Chondrocyte (in vitro differentiated cells): Measurements from ENCODE around the gene ATAD3A. TPM values are rescaled to one million over a fixed set of nuclear protein-coding genes. Genes with fewer than 3 reads are reported as not detected.
"Not testable (repeated sequence)": the region's sequence is repeated elsewhere in the genome, so short reads cannot be mapped to it uniquely, and the experiment has no call there.

Source experiments
- DNase-seq: peaks from one replicate; pipeline ENCODE4 v3.0.0; 2021; ENCODE audit warnings: mixed read lengths, low spot score
- H3K27ac Mint-ChIP-seq: one replicate; pipeline ENCODE4 v1.8.0; 2021; ENCODE audit warnings: mild to moderate bottlenecking, moderate library complexity, mixed read lengths; ENCODE audit not compliant: unreplicated experiment
- H3K27me3 Mint-ChIP-seq: 2 replicates; pipeline ENCODE4 v1.8.0; 2021; ENCODE audit warnings: low read depth, mixed read lengths
- H3K36me3 Mint-ChIP-seq: 2 replicates; pipeline ENCODE4 v1.8.0; 2021; ENCODE audit warnings: low read depth, mixed read lengths
- H3K4me1 Mint-ChIP-seq: 2 replicates; pipeline ENCODE4 v1.8.0; 2021; ENCODE audit warnings: low read depth, mild to moderate bottlenecking, mixed read lengths
- H3K4me3 Mint-ChIP-seq: one replicate; pipeline ENCODE4 v1.8.0; 2021; ENCODE audit warnings: mild to moderate bottlenecking, moderate library complexity, mixed read lengths; ENCODE audit not compliant: unreplicated experiment
- H3K9me3 Mint-ChIP-seq: 2 replicates; pipeline ENCODE4 v1.8.0; 2021; ENCODE audit warnings: low read depth, mixed read lengths
- total RNA-seq: library from RNA; stranded (reverse); gene quantifications from 3 replicates; pipeline ENCODE4 v1.2.1, GENCODE V29; 2021
- TF ChIP-seq, protein P1 (sequence below): fragments of 200-600 bp; sonication (generic); IDR thresholded peaks from 2 replicates; pipeline ENCODE4 v1.5.0; 2021; ENCODE audit warnings: antibody characterized with exemption, mild to moderate bottlenecking, moderate library complexity

Gene ATAD3A
- total RNA-seq, 1 donor from 2014 or later = 34.6 TPM

DNA sequence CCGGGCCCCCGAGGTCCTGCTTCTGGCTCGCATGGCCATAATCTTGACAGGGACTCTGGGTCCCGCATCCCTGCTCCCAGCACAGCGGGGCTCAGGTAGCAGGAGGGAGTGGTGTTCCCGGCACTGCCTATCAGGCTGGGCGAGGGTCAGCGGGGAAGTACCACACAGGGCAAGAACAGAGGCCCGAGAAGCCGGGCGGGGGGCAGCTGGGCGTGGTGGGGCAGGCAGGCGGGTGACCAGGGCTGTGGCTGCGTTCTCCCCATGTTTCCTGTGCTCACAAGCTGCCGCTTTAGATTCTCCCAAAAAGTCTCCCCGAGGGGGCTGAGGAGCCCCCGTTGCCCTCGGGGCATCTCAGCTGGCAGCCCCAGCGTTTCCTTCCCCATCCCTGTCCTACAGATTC is 22.1 kb upstream of the ATAD3A start:
- Mint-ChIP-seq H3K4me1 (no peaks in the 10 kb centered on the region), H3K4me3 (no peak overlapping the region), H3K27me3 (no peaks in the 10 kb centered on the region), H3K9me3 (peaks cover 3% of the 10 kb centered on the region), H3K27ac (no peak overlapping the region), H3K36me3 (peaks cover 27% of the 10 kb centered on the region)
- TF ChIP-seq, protein P1, sequence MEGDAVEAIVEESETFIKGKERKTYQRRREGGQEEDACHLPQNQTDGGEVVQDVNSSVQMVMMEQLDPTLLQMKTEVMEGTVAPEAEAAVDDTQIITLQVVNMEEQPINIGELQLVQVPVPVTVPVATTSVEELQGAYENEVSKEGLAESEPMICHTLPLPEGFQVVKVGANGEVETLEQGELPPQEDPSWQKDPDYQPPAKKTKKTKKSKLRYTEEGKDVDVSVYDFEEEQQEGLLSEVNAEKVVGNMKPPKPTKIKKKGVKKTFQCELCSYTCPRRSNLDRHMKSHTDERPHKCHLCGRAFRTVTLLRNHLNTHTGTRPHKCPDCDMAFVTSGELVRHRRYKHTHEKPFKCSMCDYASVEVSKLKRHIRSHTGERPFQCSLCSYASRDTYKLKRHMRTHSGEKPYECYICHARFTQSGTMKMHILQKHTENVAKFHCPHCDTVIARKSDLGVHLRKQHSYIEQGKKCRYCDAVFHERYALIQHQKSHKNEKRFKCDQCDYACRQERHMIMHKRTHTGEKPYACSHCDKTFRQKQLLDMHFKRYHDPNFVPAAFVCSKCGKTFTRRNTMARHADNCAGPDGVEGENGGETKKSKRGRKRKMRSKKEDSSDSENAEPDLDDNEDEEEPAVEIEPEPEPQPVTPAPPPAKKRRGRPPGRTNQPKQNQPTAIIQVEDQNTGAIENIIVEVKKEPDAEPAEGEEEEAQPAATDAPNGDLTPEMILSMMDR = no peak
- no peak for DNase-seq

DNA sequence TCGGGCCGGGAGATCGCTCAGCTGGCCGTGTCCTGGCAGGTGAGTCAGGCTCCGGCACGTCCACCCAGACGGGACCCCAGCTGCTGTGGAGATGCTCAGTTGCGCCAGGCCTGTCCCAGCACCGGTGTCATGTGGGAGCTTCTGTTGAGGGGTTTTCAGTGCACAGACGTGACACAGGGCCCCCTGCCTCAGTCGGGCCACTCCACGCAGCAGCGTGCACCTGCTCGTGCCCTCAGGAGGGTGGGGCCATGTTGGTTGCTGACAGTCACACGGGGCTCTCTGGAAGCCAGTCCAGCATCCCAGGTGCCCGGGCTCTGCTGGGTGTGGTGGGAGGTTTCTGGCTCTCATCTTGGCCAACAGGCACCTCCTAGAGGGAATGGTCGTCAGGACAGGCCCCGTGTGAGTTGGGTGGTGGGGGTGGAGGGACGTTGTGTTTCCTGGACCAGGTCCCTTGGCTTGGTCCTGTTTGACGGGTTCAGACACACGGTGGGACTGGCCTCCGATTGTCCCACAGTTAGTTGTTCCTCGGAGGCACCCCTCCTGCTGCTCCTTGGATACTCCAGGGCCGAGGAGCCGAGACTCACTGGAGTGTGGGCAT is 21.2 kb upstream of the ATAD3A start:
- peaks cover 3% of the 10 kb centered on the region for H3K9me3 Mint-ChIP-seq
- TF ChIP-seq, protein P1 = no peak
- H3K27ac Mint-ChIP-seq = no peak overlapping the region
- peaks cover 27% of the 10 kb centered on the region for H3K36me3 Mint-ChIP-seq
- no peak for DNase-seq
- H3K4me3 Mint-ChIP-seq = no peak overlapping the region
- no peaks in the 10 kb centered on the region for H3K27me3 Mint-ChIP-seq
- H3K4me1 Mint-ChIP-seq = no peaks in the 10 kb centered on the region

DNA sequence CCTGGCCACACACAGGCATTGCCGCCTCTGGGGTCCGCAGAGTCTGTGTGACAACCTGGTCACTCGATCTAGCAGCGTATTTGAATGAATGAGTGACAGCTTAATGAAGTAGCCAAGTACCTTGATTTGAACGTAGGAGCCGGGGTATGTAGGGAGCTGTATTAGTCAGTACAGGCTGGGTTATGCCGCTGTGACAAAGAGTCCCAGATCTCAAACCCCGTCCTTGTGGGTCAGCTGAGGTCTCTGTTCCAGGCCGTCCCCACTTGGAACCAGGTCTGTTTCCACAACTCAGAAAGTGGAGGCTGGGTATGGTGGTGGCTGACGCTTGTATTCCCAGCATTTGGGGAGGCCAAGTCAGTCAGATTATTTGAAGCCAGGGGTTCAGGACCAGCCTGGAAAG is 20.4 kb upstream of the ATAD3A start:
- Mint-ChIP-seq H3K9me3 (peaks cover 3% of the 10 kb centered on the region), H3K36me3 (peaks cover 27% of the 10 kb centered on the region), H3K27ac (no peak overlapping the region), H3K4me3 (no peak overlapping the region), H3K4me1 (no peaks in the 10 kb centered on the region), H3K27me3 (no peaks in the 10 kb centered on the region)
- no peak for DNase-seq
- TF ChIP-seq, protein P1 = no peak

DNA sequence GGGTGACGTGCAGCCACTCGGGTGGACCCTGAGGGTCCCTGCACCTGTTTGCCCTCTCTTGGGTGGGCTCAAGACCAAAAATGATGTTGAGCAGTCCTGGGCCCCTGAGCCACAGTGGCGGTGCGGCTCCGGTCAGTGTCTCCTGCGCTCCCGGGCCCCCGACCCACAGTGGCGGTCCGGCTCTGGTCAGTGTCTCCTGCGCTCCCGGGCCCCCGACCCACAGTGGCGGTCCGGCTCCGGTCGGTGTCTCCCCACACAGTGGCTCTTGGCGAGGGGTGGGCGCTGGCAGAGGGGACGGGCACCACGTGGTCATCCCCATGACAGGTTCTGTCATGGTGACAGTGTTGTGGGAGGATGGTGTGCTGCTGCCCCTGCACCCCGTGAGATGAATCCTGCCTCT is 17.7 kb upstream of the ATAD3A start:
- not testable (repeated sequence) for H3K27ac Mint-ChIP-seq, H3K4me3 Mint-ChIP-seq, H3K4me1 Mint-ChIP-seq, H3K9me3 Mint-ChIP-seq, DNase-seq, H3K27me3 Mint-ChIP-seq
- peaks cover 27% of the 10 kb centered on the region for H3K36me3 Mint-ChIP-seq

DNA sequence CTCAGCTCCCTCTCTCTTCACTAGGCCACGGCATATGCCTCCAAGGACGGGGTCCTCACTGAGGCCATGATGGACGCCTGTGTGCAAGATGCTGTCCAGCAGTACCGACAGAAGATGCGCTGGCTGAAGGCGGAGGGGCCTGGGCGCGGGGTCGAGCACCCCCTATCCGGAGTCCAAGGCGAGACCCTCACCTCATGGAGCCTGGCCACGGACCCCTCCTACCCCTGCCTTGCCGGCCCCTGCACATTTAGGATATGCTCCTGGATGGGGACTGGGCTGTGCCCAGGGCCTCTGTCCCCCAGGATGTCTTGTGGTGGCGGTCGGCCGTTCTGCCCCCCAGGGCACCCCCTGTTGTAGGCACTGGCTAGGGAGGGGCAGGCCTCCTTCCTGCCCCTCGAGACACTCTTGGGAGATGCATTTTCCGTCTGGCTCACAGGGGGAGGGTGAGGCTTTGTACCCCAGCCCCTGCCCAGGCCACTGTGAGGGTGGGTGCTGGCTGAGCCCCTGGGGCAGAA is 16.4 kb upstream of the ATAD3A start:
- not testable (repeated sequence) for H3K9me3 Mint-ChIP-seq, H3K27ac Mint-ChIP-seq, DNase-seq, H3K27me3 Mint-ChIP-seq, H3K4me1 Mint-ChIP-seq, H3K4me3 Mint-ChIP-seq
- H3K36me3 Mint-ChIP-seq = peaks cover 23% of the 10 kb centered on the region

DNA sequence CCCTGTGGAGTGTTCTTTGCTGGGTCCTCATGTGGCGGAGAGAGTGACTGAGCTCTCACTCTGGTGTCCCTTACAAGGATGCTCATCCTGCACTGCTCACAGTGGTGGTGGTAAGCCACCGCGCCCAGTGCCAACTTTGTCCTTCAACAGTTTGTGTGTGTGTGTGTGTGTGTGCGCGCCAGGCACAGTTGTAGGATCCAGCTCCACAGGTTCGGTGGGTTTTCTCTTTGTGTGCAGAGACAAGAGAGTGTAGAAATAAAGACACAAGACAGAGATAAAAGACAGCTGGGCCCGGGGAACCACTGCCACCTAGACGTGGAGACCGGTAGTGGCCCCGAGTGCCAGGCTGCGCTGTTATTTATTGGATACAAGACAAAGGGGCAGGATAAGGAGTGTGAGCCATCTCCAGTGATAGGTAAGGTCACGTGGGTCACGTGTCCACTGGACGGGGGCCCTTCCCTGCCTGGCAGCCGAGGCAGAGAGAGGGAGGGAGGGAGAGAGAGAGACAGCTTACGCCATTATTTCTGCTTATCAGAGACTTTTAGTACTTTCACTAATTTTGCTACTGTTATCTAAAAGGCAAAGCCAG is 7.1 kb upstream of the ATAD3A start:
- H3K27me3 Mint-ChIP-seq, H3K4me1 Mint-ChIP-seq, H3K9me3 Mint-ChIP-seq, DNase-seq, H3K36me3 Mint-ChIP-seq: not testable (repeated sequence)
- Mint-ChIP-seq H3K4me3 (peak overlapping the region; percentile 65), H3K27ac (peak overlapping the region; percentile 99)
- TF ChIP-seq, protein P1 = peak; percentile 78
